ENCODE measurements around the gene ARVCF. TPM values are rescaled to one million over a fixed set of nuclear protein-coding genes. Genes with fewer than 3 reads are reported as not detected.
A peak's percentile ranks its signal among the peaks of the same experiment; 100 is the strongest.

Gene ARVCF
- total and polyA plus RNA-seq, 2 experiments from 2014 or later, result 40.3 to 55.5 TPM

DNA sequence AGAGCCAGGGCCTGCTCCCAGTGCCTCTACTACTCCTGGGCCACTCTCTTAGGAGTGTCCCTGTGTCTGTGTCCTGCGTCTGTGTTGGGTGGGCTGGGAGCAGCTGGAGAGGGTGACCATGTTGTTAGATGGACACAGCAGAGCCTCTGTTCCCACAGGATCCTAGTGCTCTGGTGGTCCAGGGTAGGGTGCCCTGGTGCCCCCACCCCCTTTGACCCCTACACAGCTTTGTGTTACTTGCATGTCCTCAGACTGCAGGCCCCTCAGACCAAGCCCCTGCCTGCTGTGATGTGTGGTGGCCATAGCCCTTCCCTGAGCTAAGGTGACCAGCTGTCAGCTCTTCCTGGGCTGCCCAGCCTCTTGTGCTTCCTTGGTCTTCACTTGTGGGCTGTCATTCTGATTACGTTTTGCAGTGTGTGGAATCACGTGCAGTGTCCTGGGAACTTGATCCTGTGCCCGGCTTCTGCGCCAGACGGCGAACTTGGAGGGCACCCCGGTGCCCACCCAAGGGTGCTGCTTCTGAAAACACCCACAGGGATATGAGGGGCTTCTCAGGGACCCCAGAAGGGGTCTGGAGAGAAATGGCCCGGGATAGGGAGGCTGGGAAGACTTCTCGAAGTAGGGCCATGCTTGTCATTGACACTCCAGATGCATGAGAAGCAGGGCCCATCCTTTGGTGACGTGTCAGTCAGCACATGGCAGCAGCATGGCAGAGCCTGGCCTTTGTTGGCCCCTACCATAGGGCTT is 5.8 kb upstream of the ARVCF start:
- no peak for DNase-seq (ENCODE audit: low read depth in 1 of 2, low spot score in 1 of 2)
- Histone ChIP-seq H3K36me3 (no peaks in the 10 kb centered on the region), H3K4me1 (ENCODE audit: low read depth) (peaks cover 5% of the 10 kb centered on the region), H3K27me3 (peaks cover 26% of the 10 kb centered on the region), H3K4me3 (no peak overlapping the region), H3K27ac (no peak overlapping the region), H3K9me3 (ENCODE audit: low read depth) (no peaks in the 10 kb centered on the region)
- TF ChIP-seq, protein P1, sequence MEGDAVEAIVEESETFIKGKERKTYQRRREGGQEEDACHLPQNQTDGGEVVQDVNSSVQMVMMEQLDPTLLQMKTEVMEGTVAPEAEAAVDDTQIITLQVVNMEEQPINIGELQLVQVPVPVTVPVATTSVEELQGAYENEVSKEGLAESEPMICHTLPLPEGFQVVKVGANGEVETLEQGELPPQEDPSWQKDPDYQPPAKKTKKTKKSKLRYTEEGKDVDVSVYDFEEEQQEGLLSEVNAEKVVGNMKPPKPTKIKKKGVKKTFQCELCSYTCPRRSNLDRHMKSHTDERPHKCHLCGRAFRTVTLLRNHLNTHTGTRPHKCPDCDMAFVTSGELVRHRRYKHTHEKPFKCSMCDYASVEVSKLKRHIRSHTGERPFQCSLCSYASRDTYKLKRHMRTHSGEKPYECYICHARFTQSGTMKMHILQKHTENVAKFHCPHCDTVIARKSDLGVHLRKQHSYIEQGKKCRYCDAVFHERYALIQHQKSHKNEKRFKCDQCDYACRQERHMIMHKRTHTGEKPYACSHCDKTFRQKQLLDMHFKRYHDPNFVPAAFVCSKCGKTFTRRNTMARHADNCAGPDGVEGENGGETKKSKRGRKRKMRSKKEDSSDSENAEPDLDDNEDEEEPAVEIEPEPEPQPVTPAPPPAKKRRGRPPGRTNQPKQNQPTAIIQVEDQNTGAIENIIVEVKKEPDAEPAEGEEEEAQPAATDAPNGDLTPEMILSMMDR (IDR thresholded peaks at IDR 0.05; ENCODE audit: low read depth, low read length), result no peak

DNA sequence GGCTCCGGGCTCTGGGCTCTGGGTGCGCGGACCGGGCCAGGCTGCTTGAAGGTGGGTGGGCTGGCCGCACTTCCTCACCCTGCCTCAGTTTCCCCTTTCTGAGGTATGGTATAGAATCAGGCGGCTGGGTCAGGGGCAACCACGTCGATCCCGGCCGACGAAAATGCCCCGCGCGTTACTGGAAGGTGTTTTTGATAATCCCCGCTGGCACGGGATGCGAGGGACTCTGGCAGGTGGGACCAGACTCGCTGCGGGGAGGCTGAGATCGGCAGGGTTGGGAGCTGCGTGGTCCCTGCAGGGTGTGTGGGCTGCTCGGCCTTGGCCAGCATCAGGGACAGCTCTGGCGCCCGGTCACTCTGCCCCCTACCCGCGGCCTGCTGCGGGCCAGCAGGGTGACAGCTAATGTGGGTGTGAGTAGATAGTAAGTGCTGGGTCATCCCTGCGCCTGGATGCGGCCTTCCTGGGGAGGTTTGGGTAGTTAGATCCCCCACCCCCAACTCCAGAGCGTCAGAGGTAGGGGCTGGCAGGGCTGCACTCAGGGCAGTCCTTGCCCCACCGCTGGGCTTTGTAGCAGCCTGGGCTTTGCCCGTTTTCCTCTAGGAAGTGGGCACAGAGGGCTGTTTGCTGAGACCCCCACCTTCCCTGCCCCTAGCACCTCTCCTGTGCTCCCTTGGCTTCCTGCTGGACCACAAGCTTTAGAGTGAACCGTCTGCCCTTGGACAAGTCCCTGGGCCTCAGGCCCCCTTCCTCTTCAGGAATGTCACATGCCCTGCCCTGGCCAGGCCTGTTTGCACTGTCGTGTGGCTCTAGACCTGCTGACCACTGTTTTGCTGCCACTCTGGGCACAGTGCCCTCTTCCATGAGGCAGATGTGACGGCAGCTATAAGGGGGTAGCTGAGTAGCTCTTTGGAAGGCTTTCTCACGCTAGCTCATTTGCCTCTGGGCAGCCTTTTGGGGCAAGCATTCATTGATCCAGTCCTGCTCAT is 4.9 kb upstream of the ARVCF start:
- Histone ChIP-seq H3K27ac (no peak overlapping the region), H3K27me3 (peaks cover 31% of the 10 kb centered on the region)
- TF ChIP-seq, protein P1 (IDR thresholded peaks at IDR 0.05; ENCODE audit: low read depth, low read length), result no peak

DNA sequence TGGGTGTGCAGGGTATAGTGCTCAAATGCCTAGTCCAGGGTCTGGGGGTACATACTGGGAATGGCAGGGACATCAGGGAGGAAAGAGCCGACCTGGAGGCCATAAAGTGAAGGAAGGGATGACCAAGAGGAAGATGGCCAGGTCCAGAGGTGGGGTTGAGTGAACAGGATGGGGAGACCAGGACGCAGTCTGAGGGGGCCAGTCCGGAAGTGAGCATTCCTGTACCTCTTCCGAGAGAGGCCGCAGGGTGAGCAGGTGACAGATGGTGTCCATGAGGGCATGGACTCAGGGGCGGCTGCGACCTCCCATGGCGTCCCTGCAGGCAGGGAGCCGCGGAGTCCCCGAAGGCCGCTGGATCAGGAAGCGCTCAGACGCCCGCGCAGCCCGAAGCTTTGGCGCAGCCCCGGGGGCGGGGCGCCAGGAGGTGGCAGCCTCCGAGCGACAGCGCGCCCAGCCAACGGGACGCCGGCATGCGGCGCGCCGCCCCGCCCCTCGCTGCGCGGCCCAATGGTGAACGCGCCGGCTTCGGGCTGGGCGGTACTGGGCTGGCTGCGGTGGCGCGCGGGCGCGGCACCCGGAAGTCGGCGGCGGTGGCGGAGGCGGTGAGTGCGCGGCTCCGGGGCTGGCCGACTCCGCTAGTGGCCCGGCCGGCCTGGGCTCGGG is 4.0 kb upstream of the ARVCF start, which contains the start of gene TANGO2:
TSS of gene TANGO2 (plus strand) at position 578 of the 663 bp plus-strand sequence. CDS start 15,689 bp downstream, outside the sequence.
- TF ChIP-seq, protein P1 (IDR thresholded peaks at IDR 0.05; ENCODE audit: low read depth, low read length), result no peak
- peak; percentile 93 to 96 for DNase-seq (ENCODE audit: low read depth in 1 of 2, low spot score in 1 of 2)
- Histone ChIP-seq H3K4me3 (peak within 1 kb of the TSS; percentile 86), H3K36me3 (no peaks in the 10 kb centered on the region), H3K27me3 (peaks cover 38% of the 10 kb centered on the region), H3K27ac (no peak within 1 kb of the TSS), H3K9me3 (ENCODE audit: low read depth) (no peaks in the 10 kb centered on the region), H3K4me1 (ENCODE audit: low read depth) (peaks cover 5% of the 10 kb centered on the region)

More for the DNA sequence above, 4.9 kb upstream of the ARVCF start:
- DNase-seq (ENCODE audit: low read depth in 1 of 2, low spot score in 1 of 2), result peak; percentile 17 to 45
- H3K9me3 ChIP-seq (ENCODE audit: low read depth), result no peaks in the 10 kb centered on the region
- peak overlapping the region; percentile 86 for H3K4me3 ChIP-seq
- H3K36me3 ChIP-seq, result no peaks in the 10 kb centered on the region
- H3K4me1 ChIP-seq (ENCODE audit: low read depth), result peaks cover 5% of the 10 kb centered on the region

DNA sequence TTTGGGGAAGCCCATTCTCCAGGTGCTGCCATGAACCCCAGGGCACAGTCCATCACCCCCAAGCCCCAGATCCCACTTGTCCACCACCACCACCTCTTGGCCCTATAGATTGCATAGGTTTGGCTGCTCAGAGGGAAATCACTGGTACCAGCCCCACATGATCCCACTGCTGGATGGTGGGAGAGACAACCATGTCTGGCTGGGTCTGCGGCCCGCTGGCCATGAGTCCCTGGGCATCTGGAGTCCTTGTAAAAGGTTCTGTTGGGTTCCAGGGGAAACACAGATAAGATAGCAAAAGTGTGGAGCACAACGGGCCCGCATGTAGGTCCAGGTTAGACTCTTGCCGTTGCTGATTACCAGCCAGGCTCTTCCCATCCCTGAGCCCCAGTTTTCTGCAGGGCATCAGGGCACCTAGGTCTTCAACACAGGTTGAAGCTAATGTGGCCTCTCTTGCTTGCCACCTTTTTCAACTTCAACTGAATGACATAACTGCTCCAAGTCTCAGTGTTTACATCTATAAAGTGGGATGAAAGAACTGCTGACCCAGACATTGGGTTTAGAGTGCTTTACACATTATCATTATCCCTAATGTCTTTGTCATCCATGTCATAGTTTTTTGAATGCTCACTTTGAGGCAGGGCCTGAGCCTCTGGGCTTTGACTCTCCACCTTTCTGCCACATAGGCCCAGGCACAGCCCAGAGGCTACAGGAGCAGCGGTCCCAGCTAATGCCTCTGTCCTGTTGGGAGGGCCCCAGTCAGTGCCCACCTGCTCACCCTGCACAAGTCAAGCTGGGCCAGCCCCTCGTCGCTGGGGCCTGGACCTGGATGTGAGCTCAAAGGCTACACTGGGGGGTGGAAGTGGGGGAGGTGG is 3.3 kb upstream of the ARVCF start:
- TF ChIP-seq, protein P1 (IDR thresholded peaks at IDR 0.05; ENCODE audit: low read depth, low read length), result no peak
- Histone ChIP-seq H3K27ac (no peak overlapping the region), H3K27me3 (peaks cover 46% of the 10 kb centered on the region)

More for the DNA sequence above, 3.3 kb upstream of the ARVCF start:
- H3K4me3 ChIP-seq, result no peak overlapping the region
- no peaks in the 10 kb centered on the region for H3K9me3 ChIP-seq (ENCODE audit: low read depth)
- DNase-seq (ENCODE audit: low read depth in 1 of 2, low spot score in 1 of 2), result no peak
- H3K4me1 ChIP-seq (ENCODE audit: low read depth), result peaks cover 5% of the 10 kb centered on the region
- H3K36me3 ChIP-seq, result no peaks in the 10 kb centered on the region
